ENCODE results near the gene ZNF286A.
"Not testable (repeated sequence)": the region's sequence is repeated elsewhere in the genome, so short reads cannot be mapped to it uniquely, and the experiment has no call there.

ZNF286A gene

DNA sequence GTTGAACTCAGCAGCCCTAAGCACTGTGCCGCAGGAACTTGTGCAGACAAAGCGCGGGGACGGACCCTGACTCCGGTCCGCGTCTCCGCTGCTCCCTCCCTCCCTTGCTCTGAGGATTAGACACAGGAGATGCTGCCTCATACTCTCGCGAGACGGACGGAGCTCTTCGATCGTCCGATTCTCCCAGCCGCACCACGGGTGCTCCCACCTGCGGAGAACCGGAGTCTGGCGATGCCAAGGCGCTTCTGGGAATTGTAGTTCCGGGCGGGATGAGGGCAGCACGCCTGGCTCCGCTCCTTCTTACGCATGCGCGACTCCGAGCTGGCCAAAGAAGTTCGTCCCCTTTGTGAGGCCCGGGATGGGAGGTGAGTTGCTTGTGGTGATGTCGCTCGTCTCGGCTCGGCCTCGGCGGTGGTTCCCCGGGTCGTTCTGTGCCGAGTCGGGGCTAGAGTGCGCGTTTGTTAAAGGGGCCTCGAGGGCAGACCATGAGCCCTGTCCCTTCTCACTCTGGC is at the start of gene ZNF286A:
Gene ZNF286A, plus strand, starts transcription at position 340 of the 512 bp plus-strand sequence. CDS start 578 bp downstream, outside the sequence.
- DNase-seq (ENCODE audit: low read depth), result peak; percentile 92

DNA sequence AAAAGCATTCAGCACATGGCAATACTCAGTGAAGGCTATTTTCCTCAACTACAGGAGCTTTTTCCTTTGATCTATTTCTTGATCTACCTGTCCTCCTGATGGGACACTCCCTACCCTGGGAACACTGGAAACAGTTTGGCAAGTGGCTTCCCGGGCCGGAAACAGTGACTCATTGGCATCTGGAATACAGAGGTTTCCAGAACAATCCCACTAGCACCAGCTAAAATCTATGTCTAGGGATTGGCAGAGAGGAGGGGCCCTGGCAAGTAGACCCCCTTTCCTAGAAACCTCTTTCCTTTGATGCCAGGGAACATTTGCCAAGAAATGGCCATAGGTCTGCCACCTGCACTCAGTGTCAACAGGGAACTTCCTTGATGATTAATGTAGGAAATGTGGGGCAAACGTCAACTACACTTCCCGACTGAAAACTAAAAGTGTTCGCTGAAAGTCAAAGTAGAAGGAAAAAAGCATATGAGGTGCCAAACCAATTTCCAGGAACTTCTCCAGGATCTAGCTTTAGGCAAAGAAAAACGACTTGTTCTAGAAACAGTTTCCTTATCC is 49.6 kb upstream of the ZNF286A start:
- DNase-seq (ENCODE audit: low read depth), result no peak

DNA sequence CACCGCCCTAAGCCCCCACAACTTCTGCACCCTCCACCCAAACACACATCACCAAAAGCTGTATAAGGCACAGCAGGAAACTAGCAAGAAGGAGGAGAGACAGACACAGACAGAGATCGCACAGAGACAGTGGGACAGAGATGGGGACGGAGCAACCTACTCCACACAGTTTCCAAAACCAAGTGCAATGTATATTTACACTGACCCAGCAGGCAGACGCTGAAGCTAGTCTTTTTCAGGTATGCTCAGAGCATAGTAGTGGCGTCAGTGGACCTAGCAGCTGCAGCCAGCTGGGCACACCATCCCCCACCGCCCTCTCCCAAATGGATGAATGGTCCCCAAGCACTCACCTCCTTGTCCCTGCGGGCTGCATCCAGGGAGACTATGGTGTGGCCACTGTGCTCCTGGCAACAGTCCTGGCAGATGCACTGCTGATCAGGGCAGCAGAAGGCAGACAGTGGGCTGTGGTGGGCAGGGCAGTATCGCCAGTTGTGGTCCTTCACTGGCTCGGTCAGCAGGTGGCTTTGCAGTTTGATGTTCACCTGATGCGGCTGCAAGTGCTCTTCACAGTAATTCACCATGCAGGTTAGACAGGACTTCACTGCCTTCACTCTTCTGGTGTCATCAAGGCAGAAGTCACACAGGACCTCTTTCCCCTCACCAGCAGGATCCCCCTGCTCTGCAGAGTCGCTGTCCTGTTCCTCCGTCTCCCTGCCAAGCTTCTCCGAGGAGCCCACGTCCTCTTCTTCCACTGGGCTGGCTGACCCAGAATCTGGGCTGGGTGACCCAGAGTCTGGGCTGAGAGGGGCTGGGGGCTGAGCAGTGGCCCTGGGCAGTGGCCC is 48.6 kb upstream of the ZNF286A start:
- DNase-seq (ENCODE audit: low read depth), result no peak

DNA sequence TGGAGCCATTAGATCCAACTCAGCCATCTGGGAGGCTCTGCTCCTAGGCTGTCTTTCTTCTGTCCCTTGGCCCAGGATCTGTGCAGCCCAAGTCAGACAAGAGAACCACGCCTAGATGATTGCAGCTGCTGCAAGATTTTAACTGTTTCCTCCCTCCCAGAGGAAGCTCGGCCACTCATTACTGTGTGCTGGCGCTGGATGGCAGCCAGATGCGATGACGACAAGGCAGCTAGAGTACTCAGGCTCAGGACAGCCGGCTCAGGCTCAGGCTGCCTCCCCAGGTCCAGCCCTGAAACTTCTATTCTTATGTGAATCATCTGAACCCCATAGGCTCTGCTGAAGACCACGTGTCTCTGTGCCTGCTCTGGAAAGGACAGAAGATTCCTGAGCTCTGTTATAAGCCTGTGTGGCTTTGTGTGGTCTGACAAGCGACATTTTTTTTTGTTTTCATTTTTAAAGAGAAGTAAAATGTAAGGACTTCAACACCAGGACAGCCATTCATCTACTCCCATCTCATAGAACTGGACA is 47.9 kb upstream of the ZNF286A start:
- DNase-seq (ENCODE audit: low read depth), result peak; percentile 1

DNA sequence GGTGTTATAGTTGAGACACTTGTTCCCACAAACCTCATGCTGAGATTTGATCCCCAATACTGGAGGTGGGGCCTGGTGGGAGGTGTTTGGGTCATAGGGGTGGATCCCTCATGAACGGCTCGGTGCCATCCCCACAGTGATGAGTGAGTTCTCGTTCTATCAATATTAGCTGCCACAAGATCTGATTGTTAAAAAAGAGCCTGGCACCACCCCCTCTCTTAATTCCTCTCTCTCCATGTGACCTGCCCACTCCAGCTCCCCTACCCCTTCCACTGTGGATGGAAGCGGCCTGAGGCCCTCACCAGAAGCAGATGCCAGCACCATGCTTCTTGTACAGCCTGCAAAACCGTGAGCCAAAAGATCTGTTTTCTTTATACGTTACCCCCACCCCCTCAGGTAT is 46.6 kb upstream of the ZNF286A start:
- DNase-seq (ENCODE audit: low read depth), result no peak

DNA sequence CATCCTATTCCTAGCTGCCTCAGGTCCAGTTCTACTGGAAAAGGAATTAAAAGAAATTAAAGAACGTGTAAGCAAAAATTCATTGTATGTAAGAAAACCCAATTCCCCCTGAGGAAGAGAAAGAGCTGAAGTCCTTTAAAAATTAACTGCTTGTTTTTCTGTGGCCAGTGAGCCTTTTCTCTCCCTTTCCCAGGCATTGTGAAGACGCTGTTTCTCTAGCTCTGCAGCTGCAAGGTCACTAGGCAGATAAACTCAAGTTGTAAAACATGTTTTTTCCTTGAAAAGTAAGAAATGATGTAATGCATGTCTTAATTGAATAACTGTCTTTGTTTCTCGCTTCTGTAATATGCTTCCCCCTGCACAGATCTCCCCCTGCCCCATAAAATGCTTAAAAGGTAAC is 45.2 kb upstream of the ZNF286A start:
- not testable (repeated sequence) for DNase-seq (ENCODE audit: low read depth)

DNA sequence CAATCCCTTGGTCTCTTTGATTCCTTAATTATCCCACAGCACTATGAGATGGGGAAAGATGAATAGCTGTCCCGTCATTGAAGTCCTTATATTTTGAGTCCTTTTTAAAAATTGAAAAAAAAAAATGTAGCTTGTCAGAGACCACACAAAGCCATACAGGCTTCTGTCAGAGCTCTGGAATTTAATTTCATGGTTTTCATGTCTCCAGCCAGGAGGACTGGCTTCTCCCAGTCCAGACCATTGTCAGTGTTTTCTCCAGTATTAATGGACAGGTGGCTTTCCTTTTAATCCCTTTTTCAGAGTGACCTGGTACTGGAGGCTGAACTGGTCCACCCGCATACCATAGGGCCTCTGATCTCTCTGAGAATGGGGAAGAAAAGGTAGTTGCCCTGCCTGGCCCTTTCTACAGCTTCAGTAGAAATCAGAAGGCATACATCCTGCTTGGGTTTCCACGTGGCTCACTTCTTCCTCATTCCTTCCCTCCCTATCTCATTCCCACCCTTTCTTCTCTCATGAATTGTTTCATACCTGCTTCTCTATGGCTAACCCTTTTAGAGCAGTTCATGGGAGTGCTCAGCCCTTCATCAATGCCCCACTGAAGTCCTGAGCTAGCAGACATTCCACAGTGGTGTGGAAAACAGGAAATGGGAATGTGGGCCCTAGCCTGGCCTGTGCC is 44.5 kb upstream of the ZNF286A start:
- no peak for DNase-seq (ENCODE audit: low read depth)

DNA sequence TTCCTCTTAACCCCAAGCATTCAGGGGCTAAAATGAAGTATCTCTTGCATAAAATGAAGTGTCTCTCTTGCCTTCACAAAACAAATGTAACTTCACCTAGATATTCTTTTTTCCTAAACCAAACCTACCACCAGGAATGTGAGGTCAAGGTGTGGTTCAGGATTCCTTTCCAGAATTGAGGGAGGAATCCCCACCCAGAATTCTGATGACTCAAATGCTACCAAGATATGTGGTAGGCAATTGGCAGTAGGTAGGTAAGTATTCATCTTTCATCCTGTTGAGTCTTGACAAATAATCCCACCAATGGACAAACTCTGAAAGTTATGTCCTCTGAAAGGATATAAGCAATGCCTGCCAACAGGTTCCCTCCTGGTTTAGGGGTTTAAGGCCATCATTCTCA is 41.7 kb upstream of the ZNF286A start:
- DNase-seq (ENCODE audit: low read depth), result no peak

DNA sequence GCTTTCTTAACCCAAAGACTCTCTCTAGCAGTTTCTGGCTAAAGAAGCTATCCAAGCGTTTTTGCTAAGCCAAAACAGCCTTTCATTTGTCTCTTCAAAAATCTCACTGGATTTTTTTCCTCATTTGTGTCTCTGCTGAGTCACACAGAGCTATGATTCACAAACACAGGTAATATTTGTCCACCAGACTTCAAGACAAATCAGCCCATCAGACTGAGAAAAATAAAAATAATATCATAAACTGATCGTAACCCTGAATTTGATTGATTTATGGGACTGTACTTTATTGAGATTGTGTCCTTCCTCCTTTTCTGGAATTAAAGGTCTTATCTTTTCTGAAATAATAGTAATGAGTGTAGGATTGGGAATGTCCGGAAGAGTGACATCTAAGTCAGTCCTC is 41.3 kb upstream of the ZNF286A start:
- no peak for DNase-seq (ENCODE audit: low read depth)

DNA sequence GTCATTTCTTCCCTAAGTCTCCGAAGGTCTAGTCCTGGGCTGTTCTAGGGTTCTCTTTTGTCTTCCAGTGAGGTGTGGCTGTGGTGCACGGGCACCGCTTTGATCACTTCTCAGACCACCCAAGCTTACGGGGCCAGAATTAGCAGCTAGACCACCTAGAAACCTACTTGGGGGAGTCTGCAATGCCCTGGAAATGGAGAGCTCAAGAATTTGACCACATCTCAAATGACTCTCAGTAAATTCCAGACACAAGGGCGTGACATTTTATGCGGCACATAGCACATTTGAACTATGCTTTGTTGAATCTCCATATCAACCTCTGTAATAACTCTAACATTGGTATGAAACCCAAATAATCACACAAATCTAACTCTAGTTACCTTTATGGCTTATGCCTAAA is 40.3 kb upstream of the ZNF286A start:
- no peak for DNase-seq (ENCODE audit: low read depth)

DNA sequence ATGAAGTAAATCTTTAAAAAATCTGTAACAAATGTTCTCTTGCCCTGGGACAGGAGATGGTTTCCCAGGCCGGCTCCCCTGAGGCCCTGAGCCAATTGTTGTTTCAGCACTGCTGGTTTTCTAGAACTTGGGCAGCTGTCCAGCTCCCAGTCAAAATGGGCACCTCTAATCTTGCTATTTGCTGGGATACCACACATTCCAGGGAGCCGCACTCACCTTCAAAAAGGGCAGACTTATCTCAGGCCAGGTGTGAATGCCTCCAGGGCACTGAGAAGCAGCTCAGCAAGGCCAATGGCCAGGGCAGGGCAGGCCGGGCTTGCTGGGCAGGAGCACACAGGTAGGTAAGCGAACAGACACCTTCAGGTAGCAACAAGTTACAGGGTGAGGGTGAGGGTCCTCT is 39.9 kb upstream of the ZNF286A start:
- no peak for DNase-seq (ENCODE audit: low read depth)

DNA sequence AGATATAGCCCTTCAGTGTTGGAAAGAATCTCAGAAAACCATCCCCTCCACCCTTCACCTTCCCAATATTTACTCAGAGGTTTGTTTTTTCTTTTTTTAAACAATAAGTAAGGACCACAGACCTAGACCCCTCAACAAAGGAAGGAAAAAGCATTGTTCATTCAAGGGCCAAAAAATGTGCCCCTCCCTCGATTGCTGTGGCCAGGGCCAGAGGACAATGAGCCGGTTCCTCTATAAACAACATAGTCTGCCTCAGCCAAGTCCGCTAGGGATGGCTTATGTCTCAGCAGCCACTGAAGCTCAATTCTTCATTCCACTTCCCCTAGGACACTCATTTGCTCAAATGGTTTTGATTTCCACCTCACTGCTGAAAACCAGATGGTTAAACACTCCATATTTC is 39.5 kb upstream of the ZNF286A start:
- no peak for DNase-seq (ENCODE audit: low read depth)

DNA sequence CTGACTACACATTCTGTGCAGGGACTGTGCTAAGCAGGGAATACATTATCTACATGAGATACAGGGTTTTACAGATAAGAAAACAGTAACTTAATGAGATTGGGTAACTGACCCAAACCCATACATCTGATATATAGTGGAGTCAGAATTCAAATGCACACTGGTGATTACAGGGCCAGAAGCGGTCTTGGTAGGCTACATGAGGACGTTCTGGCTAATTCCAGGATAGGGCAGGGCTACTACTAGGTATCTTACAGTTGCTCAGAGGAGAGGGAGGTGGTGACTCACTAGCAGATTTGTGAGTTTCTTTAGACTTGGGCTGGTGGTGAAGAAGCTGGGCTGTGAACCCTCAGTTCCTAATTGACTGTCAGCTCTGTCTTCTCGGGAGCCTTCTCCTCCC is 36.9 kb upstream of the ZNF286A start:
- DNase-seq (ENCODE audit: low read depth), result no peak

DNA sequence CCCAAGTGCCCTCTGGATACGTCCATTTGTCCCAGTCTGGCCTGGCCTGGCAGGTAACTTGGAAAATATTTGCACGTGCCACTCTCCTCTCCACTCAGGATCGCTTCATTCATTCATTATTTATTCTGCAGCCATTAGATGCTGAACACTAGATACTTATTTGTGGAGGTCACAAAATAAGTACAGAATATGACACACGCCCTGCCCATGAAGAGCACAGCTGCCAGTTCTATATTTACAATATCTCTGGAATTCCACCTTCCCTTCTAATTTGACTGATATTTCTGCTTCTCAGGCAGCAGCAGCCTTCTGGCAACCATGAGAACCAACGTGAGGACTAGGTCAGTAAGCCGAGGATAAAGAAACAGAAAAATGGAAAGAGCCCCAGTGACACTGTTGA is 36.4 kb upstream of the ZNF286A start:
- no peak for DNase-seq (ENCODE audit: low read depth)

DNA sequence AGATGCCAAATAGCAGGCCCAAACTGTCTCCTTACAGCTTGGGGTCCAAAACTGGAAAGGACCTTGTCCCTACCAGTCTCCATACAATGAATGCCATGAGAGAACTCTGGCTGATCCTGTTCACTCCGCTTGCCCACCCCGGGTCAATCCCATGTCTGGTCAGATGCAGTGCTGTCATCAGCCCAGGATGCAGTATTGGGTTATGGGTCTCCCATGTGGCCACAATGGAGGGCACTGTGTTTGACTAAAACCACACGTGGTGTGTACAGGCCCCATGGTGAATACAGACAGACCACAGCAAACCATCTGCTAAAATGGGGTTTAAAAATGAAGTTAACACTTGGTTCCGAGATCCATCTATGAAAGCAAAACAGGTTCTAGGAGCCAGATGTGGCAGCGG is 35.9 kb upstream of the ZNF286A start:
- no peak for DNase-seq (ENCODE audit: low read depth)

DNA sequence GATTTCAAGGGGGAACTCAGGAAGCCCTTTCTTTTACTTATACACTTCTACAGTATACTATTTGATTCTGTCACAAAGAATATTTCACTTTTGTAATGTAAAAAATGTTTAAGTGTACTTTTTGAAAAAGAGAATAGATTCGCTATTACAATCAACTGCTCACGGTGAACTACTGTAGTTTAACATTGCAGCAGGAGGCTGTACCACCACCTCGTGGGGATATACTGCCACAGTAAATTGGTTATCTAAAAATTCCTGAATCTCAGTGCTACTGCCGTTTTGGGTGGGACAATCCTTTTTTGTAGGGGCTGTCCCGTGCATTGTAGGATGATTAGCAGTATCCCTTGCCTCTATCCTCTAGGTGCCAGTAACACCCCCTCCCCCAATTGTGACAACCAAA is 30.0 kb upstream of the ZNF286A start:
- not testable (repeated sequence) for DNase-seq (ENCODE audit: low read depth)

DNA sequence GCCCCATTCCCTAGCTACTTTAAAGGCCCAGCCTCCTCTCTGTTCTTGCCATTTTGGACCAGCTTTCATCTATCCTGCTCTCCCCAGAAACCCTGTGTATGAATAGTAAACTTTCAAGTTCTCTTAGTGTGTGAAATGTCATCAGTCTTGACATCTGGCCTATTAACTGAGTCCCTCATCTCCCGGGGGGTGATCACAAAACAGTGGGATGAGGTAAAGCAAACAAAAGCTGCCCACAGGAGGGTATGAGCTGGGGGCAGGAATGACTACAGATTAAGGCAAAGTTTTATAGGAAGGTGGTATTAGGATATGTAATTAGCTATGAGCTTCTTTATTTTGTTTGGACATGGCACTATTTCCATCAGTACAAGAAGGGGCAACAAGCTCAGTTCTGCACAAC is 24.9 kb upstream of the ZNF286A start:
- DNase-seq (ENCODE audit: low read depth), result not testable (repeated sequence)

DNA sequence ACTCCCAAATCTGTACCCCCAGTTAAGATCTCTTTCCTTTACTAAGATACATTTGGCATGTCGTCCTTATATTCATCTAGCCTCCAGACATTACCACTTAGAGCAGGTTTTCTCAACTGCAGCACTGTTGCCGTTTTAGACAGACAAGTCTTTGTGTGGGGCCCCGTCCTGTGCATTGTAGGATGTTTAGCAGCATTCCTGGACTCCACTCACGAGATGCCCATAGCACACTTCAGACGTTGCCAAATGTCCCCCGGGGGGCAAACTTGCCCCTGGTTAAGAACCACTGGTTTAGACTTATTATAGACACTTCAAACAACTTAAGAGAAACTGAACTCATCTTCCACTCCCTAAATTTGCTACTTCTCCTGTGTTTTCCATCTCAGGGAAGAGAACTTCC is 23.6 kb upstream of the ZNF286A start:
- not testable (repeated sequence) for DNase-seq (ENCODE audit: low read depth)

DNA sequence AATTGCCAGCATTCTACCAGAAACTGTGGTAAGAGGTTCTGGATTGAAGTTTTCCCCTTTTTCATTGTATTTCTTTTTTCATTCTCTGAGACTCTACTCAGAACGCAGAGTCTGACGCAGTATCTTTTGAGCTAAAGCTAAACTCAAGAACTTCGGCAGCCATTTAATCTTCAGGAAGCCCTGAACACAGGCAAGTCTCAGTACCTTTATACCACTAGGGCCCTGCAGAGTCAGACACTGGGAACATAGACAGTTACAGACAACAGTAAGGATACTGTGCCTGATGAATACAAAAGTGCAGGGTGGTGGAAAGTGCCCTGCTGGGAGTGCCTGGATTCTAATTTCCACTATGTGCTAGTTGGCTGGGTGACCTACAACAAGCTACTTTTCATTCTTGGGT is 16.4 kb upstream of the ZNF286A start:
- DNase-seq (ENCODE audit: low read depth), result not testable (repeated sequence)

DNA sequence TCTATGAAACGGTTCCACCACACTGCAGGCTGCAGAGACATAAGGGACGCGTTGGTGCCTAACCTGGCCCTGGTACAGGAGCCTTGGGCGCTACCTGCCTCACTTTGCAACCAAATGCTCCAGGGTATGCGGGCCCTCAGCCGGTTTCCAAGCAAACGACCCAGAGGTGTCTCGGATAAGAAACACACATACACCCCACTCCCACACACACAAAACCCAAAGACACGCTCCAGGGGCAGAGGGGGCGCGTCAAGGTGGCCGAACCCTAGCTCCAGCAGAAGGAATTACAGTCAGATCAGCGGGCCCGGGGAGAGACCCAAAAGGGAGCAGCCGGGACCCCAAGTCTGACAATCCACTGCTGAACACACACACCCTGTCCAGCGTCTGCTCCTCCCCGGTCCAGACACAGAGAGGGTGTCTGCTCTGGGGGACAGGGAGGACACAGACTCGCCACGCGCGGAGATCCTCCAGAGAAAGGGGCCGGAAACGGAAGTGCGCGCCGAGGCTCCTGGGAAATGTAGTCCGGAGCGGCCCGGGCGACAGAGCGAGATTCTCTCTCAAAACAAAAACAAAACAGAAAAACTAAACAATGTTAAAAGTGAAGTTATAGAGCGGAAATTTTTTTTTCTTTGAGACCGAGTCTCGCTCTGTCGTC is 15.6 kb upstream of the ZNF286A start, which contains the start of gene TRIM16:
Gene TRIM16, minus strand, starts transcription at position 488 of the 655 bp plus-strand sequence. CDS start 32,702 bp downstream, outside the sequence.
- peak; percentile 72 for DNase-seq (ENCODE audit: low read depth)

DNA sequence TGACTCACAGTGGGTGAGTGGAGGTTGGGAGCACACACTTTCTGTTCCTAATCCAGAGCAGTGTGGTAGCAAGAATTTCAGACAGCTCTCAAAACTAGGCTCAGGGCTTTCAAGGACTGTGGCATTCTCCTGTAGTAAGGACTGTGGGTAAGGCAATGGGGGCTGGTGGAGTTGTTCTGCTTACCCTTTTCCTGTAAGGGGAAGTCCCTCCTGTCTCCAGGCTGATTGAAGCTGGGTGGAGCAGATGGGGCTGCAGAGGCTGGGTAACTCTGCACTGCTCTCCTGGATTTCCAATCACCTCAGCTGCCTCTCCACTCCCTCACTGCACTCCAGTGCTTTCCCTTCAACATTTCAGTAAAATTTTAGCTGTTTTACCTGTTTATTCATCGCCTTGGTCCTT is 12.1 kb upstream of the ZNF286A start:
- DNase-seq (ENCODE audit: low read depth), result not testable (repeated sequence)

DNA sequence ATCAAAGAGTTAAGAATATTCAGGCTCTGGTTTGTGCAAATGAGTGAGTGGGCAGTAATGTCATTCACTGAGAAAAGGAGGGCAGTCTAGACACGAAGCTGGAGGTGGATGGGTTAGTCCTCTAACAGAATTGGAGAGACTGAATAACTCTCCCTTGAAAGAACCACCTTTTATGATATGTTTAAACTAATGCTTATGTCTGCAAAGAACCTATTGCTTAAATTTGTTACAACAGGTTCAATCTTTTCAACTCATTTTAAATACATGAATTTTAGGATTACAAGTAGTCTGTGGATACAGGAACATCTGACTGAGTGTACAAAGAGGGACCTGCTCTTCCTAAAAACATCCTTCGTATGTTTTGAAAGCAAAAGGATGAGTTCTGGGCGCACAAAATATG is 585 bp upstream of the ZNF286A start:
- DNase-seq (ENCODE audit: low read depth), result not testable (repeated sequence)
